GM12878 (cell line): ENCODE results near the gene SH2B3. TPM values are rescaled to one million over a fixed set of nuclear protein-coding genes. Genes with fewer than 3 reads are reported as not detected.

Experiments used
- ATAC-seq: fragments of 200-7000 bp; cut with Tn5 transposase; 3 replicates; pipeline ENCODE4 v1.9.1; 2020; ENCODE audit warnings: mild to moderate bottlenecking, moderate library complexity
- BruUV-seq: library from RNA; stranded (reverse); fragments of 400-500 nt; replicated peaks from 2 replicates; lab custom pipeline; 2021; lab: Mats Ljungman, UMichigan
- CTCF ChIA-PET: fragments of 300-600 bp; sonication (Branson Sonifier 250); formaldehyde crosslinking; extraction: SDS; loops from one replicate; lab custom pipeline; 2021; ENCODE audit warnings: inconsistent platforms; lab: Yijun Ruan, JAX
- POLR2A ChIA-PET: fragments of 350-600 bp; formaldehyde crosslinking; extraction: SDS; loops from one replicate; lab custom pipeline; 2021; ENCODE audit warnings: inconsistent platforms; lab: Charles Lee
- RAD21 ChIA-PET: fragments of 300-600 bp; sonication (Branson Sonifier 250); formaldehyde crosslinking; loops from one replicate; lab custom pipeline; 2023; ENCODE audit warnings: antibody characterized with exemption; ENCODE audit not compliant: unreplicated experiment; lab: Charles Lee
- SMC1A ChIA-PET: fragments of 300-600 bp; sonication (Branson Sonifier 250); formaldehyde crosslinking; loops from one replicate; lab custom pipeline; 2023; ENCODE audit not compliant: unreplicated experiment, uncharacterized antibody; lab: Charles Lee
- DNase-seq: peaks from one replicate; pipeline ENCODE4 v3.0.0-alpha.2; 2011; ENCODE audit warnings: low read depth, low spot score
- FAIRE-seq: peaks from 3 replicates; lab custom pipeline; 2011; peaks lifted over from hg19 to GRCh38; lab: Jason Lieb, UNC
- H2AFZ ChIP-seq: 2 replicates; pipeline ENCODE4 v1.6.0; 2011; ENCODE audit warnings: low read depth, low read length, control low read depth; ENCODE audit not compliant: control insufficient read depth
- H3K27ac ChIP-seq: 2 replicates; pipeline ENCODE4 v1.5.1; 2011; ENCODE audit warnings: control low read depth; ENCODE audit not compliant: control insufficient read depth, insufficient read depth
- H3K27me3 ChIP-seq, 2 experiments: replicated peaks in 1 of 2; 2 replicates each; pipeline versions ENCODE4 v1.6.0 to v1.6.1; 2011; ENCODE audit warnings: low read length in 1 of 2; ENCODE audit not compliant: control insufficient read depth in 2 of 2, insufficient read depth in 2 of 2
- H3K36me3 ChIP-seq, 2 experiments: 2 replicates each; pipeline ENCODE4 v1.5.1; 2011; ENCODE audit warnings: low read length in 1 of 2; ENCODE audit not compliant: control insufficient read depth in 2 of 2, insufficient read depth in 2 of 2
- H3K4me1 ChIP-seq: 2 replicates; pipeline ENCODE4 v1.6.1; 2011; ENCODE audit warnings: mild to moderate bottlenecking, low read length, moderate library complexity, mixed read lengths; ENCODE audit not compliant: control insufficient read depth, insufficient read depth
- H3K4me2 ChIP-seq: 2 replicates; pipeline ENCODE4 v1.6.0; 2011; ENCODE audit warnings: control low read depth; ENCODE audit not compliant: control insufficient read depth, insufficient read depth
- H3K4me3 ChIP-seq: fragments of 200-600 bp; sonication (generic); 2 replicates; pipeline ENCODE4 v1.5.1; 2016
- H3K79me2 ChIP-seq: 2 replicates; pipeline ENCODE4 v1.6.0; 2011; ENCODE audit warnings: low read length; ENCODE audit not compliant: control insufficient read depth, insufficient read depth
- H3K9ac ChIP-seq: 2 replicates; pipeline ENCODE4 v1.8.0; 2011; ENCODE audit warnings: low read length, control low read depth, mixed read lengths; ENCODE audit not compliant: control insufficient read depth, insufficient read depth
- H3K9me3 ChIP-seq: replicated peaks from 3 replicates; pipeline ENCODE4 v1.5.1; 2011; ENCODE audit warnings: mild to moderate bottlenecking, low read length; ENCODE audit not compliant: control insufficient read depth, insufficient read depth
- H4K20me1 ChIP-seq: 2 replicates; pipeline ENCODE4 v1.6.0; 2011; ENCODE audit not compliant: control insufficient read depth, insufficient read depth
- ATF3 ChIP-seq: IDR thresholded peaks from 2 replicates; pipeline ENCODE4 v1.6.1; 2011; ENCODE audit warnings: low read depth, mild to moderate bottlenecking, low read length, moderate library complexity, borderline replicate concordance; ENCODE audit errors: extremely low read depth
- E4F1 ChIP-seq: fragments of 450-650 bp; IDR thresholded peaks from 2 replicates; pipeline ENCODE4 v1.6.1; 2018; ENCODE audit warnings: borderline replicate concordance, mild to moderate bottlenecking; ENCODE audit not compliant: partially characterized antibody
- FOS ChIP-seq: IDR thresholded peaks from 3 replicates; pipeline ENCODE4 v1.6.1; 2011; ENCODE audit warnings: borderline replicate concordance; ENCODE audit not compliant: insufficient read length; ENCODE audit errors: extremely low read depth
- GABPA ChIP-seq: IDR thresholded peaks from 2 replicates; pipeline ENCODE4 v1.6.1; 2014; ENCODE audit warnings: antibody characterized with exemption, low read depth, mild to moderate bottlenecking, inconsistent platforms
- HCFC1 ChIP-seq: fragments of 150-350 bp; IDR thresholded peaks from 2 replicates; pipeline ENCODE4 v1.6.1; 2014; ENCODE audit warnings: low read length
- HDAC2 ChIP-seq: fragments of 200-600 bp; sonication (generic); IDR thresholded peaks from 2 replicates; pipeline ENCODE4 v1.6.1; 2017
- HDGF ChIP-seq: fragments of 450-650 bp; IDR thresholded peaks from 2 replicates; pipeline ENCODE4 v1.6.1; 2016; ENCODE audit warnings: antibody characterized with exemption
- IKZF1 ChIP-seq: fragments of 450-650 bp; conservative IDR thresholded peaks from 2 replicates; pipeline ENCODE4 v1.6.1; 2017; ENCODE audit warnings: antibody characterized with exemption, mild to moderate bottlenecking
- NR2C2 ChIP-seq: IDR thresholded peaks from 2 replicates; pipeline ENCODE4 v1.6.1; 2011; ENCODE audit warnings: borderline replicate concordance, low read depth; ENCODE audit not compliant: control insufficient read depth, insufficient read length
- NR2F1 ChIP-seq: fragments of 450-650 bp; conservative IDR thresholded peaks from 2 replicates; pipeline ENCODE4 v1.6.1; 2017; ENCODE audit warnings: mild to moderate bottlenecking
- PAX5 ChIP-seq: IDR thresholded peaks from 2 replicates; pipeline ENCODE4 v1.6.1; 2011; ENCODE audit warnings: low read depth, low read length, borderline replicate concordance
- RUNX3 ChIP-seq: IDR thresholded peaks from 2 replicates; pipeline ENCODE4 v1.6.1; 2012; ENCODE audit warnings: low read length, inconsistent platforms
- TCF3 ChIP-seq: IDR thresholded peaks from 2 replicates; pipeline ENCODE4 v1.6.1; 2012; ENCODE audit warnings: low read depth, mild to moderate bottlenecking, low read length, borderline replicate concordance; ENCODE audit not compliant: insufficient read depth
- WRNIP1 ChIP-seq: IDR thresholded peaks from 2 replicates; pipeline ENCODE4 v1.6.1; 2011; ENCODE audit warnings: low read depth, low read length, improper control_type of control experiment, borderline replicate concordance
- WGBS: methylation state at CpG from one replicate; pipeline ENCODE4 v1.1.6; 2016; ENCODE audit warnings: low lambda C conversion rate; ENCODE audit not compliant: insufficient replicate concordance, insufficient coverage; ENCODE audit errors: missing lambda C conversion rate; 5-methylcytosine and 5-hydroxymethylcytosine counted together
- in situ Hi-C: fragments of 300-500 bp; cut with MboI; formaldehyde crosslinking; loops from 9 replicates; pipeline ENCODE4 v1.14.3; 2018; ENCODE audit warnings: mixed read lengths
- intact Hi-C: fragments of 100-400 bp; cut with micrococcal nuclease; formaldehyde crosslinking; loops from one replicate; pipeline ENCODE4 v1.14.2; 2022; ENCODE audit not compliant: unreplicated experiment
- polyA plus RNA-seq, 11 experiments: library from polyadenylated mRNA; depleted of rRNA in 4 of 11; unstranded in 6 of 11; stranded (reverse) in 5 of 11; fragments of >200 nt; fragmentation: Nextera tagmentation in 4 of 11; fragmentation: Illumina TruSeq in 1 of 11; extraction: Ambion mirVana in 4 of 11; extraction: Trizol in 1 of 11; gene quantifications; 1 replicate in 1 of 11; 2 replicates in 10 of 11; pipeline versions ENCODE4 v1.2.1 to v1.2.3, GENCODE V29; 2011 to 2016; ENCODE audit warnings: inconsistent platforms in 2 of 11, missing spikeins in 2 of 11, low read depth in 1 of 11
- total RNA-seq, 4 experiments: library from RNA; depleted of rRNA in 3 of 4; stranded (reverse); fragments of >200 nt in 3 of 4; fragmentation: Illumina TruSeq in 1 of 4; extraction: Trizol in 1 of 4; gene quantifications; 2 replicates each; pipeline versions ENCODE4 v1.2.1 to v1.2.3, GENCODE V29; 2013 to 2021
- TF ChIP-seq, protein P1 (sequence below): IDR thresholded peaks from 2 replicates; pipeline ENCODE4 v1.6.1; 2012; ENCODE audit warnings: improper control_type of control experiment, low read depth, low read length; ENCODE audit not compliant: insufficient replicate concordance

SH2B3 gene
- total and polyA plus RNA-seq, 10 of the 15 experiments (the other 5 are each of a cell fraction or from before 2014, with no cell fraction given): 5.8 to 46.4 (median 23.3) TPM

DNA sequence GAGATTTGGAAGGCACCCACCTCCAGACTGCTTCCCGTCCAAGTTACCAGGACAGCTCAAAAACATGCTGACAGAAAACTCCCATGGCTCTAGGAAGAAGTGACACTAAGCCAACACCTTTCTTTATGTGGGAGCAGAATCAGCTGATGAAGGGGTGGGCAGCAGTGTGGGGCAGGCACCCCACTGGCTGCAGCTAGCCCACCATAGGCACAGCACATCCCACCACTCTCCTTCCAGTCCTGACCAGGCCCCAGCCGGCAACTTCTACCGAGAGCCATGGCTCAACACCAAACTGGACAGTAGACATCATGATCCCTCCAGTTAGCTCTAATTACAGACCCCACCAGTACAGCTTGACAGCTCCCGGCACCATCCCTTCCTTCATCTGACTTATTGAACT is 45.0 kb downstream of the SH2B3 start (continued):
- TF ChIP-seq, protein P1, sequence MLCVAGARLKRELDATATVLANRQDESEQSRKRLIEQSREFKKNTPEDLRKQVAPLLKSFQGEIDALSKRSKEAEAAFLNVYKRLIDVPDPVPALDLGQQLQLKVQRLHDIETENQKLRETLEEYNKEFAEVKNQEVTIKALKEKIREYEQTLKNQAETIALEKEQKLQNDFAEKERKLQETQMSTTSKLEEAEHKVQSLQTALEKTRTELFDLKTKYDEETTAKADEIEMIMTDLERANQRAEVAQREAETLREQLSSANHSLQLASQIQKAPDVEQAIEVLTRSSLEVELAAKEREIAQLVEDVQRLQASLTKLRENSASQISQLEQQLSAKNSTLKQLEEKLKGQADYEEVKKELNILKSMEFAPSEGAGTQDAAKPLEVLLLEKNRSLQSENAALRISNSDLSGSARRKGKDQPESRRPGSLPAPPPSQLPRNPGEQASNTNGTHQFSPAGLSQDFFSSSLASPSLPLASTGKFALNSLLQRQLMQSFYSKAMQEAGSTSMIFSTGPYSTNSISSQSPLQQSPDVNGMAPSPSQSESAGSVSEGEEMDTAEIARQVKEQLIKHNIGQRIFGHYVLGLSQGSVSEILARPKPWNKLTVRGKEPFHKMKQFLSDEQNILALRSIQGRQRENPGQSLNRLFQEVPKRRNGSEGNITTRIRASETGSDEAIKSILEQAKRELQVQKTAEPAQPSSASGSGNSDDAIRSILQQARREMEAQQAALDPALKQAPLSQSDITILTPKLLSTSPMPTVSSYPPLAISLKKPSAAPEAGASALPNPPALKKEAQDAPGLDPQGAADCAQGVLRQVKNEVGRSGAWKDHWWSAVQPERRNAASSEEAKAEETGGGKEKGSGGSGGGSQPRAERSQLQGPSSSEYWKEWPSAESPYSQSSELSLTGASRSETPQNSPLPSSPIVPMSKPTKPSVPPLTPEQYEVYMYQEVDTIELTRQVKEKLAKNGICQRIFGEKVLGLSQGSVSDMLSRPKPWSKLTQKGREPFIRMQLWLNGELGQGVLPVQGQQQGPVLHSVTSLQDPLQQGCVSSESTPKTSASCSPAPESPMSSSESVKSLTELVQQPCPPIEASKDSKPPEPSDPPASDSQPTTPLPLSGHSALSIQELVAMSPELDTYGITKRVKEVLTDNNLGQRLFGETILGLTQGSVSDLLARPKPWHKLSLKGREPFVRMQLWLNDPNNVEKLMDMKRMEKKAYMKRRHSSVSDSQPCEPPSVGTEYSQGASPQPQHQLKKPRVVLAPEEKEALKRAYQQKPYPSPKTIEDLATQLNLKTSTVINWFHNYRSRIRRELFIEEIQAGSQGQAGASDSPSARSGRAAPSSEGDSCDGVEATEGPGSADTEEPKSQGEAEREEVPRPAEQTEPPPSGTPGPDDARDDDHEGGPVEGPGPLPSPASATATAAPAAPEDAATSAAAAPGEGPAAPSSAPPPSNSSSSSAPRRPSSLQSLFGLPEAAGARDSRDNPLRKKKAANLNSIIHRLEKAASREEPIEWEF: no peak
- TF ChIP-seq ATF3: no peak
- no peak for TF ChIP-seq FOS

GRCh38 chr12:111451232-111451631 is 45.5 kb downstream of the SH2B3 start:
- ChIA-PET SMC1A (interaction anchor here (0.6 to 16.8 kb wide), 25 partner anchors 8 to 711 kb away, joined by 3 to 605 read pairs (median 6); partner anchors contain the start of genes PHETA1 and SH2B3), RAD21 (interaction anchor here (0.7 to 22.6 kb wide), 23 partner anchors 7 to 1877 kb away, joined by 3 to 804 read pairs (median 5); partner anchors contain the start of genes ACAD10, BRAP, MMAB and MVK), POLR2A (interaction anchor here (1.1 to 3.0 kb wide), 11 partner anchors 9 to 79 kb away, joined by 3 to 27 read pairs (median 4); no protein-coding TSS in a partner anchor), CTCF (interaction anchor here (0.8 to 27.3 kb wide), 25 partner anchors 8 to 364 kb away, joined by 3 to 1117 read pairs (median 6); partner anchors contain the start of genes PHETA1 and SH2B3)
- intact Hi-C loops: loop anchor here (1.0 to 2.0 kb wide), 2 partner anchors 54 to 120 kb away; no protein-coding TSS in a partner anchor
- peaks cover 41% of the 10 kb centered on the region for H3K4me1 ChIP-seq
- H2AFZ ChIP-seq: no peak overlapping the region
- no peaks in the 10 kb centered on the region; the same call in 1 of the 2 replicates for H4K20me1 ChIP-seq
- H3K9ac ChIP-seq: no peak overlapping the region
- no peak overlapping the region for H3K4me2 ChIP-seq
- no peak for ATAC-seq
- no peak overlapping the region for H3K27ac ChIP-seq
- peaks cover 6% of the 10 kb centered on the region for H3K79me2 ChIP-seq
- BruUV-seq: no TSS peak
- H3K36me3 ChIP-seq: peaks cover 34 to 50% of the 10 kb centered on the region in 2 experiments
- no peak for DNase-seq
- in situ Hi-C loops: no loop called here
- H3K4me3 ChIP-seq: no peak overlapping the region
- no peaks in the 10 kb centered on the region for H3K9me3 ChIP-seq
- no peak for FAIRE-seq
- WGBS: 0% methylated on average over 1 of the region's 1 CpG
- no peaks in the 10 kb centered on the region for H3K27me3 ChIP-seq
- TF ChIP-seq HCFC1 (no peak), GABPA (no peak), RUNX3 (no peak), IKZF1 (no peak), HDAC2 (no peak), E4F1 (no peak), PAX5 (no peak), WRNIP1 (no peak), NR2F1 (no peak), TCF3 (no peak), NR2C2 (no peak), HDGF (no peak)
